ENCODE results near the gene NCF4.
A peak's percentile ranks its signal among the peaks of the same experiment; 100 is the strongest.

The NCF4 gene

DNA sequence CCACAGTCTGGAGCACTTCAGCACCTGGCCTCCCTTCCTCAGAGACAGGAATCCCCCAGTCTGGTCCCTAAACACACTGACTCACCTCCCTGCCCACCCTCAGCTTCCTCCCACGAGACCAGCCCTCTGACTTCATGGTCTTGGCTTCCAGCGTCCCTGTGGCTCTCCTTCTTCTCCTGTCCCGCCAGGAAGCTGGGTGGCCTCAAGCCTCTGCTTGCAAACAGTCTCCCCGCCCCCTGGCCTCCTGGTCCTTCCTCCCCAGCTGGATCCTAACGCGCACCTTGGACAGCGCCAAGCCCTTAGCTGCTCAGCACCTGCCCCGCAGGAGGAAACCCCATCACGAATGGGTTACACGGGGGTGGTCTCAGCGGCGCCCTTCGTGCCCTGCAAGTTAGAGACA, 4.5 kb downstream of the NCF4 start:
- DNase-seq: no peak

DNA sequence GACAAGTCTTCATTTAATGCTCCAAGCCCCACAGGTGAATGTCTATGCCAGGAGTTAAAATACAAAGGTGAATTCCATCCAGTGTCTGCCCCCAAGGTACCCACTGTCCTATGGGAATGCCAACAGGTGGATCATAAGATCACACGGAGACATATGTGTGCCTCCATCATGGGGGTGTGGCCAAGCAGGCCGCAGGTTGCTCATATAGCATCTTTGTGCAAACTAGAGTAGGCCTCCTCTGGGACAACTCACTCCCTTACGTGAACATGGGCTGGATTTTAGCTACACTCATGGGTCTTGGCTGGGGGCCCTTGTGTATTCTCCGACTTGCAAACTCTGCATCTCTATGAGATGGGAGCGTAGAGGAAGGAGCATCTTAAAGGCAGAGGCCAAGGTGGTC, 6.9 kb downstream of the NCF4 start:
- no peak for DNase-seq

DNA sequence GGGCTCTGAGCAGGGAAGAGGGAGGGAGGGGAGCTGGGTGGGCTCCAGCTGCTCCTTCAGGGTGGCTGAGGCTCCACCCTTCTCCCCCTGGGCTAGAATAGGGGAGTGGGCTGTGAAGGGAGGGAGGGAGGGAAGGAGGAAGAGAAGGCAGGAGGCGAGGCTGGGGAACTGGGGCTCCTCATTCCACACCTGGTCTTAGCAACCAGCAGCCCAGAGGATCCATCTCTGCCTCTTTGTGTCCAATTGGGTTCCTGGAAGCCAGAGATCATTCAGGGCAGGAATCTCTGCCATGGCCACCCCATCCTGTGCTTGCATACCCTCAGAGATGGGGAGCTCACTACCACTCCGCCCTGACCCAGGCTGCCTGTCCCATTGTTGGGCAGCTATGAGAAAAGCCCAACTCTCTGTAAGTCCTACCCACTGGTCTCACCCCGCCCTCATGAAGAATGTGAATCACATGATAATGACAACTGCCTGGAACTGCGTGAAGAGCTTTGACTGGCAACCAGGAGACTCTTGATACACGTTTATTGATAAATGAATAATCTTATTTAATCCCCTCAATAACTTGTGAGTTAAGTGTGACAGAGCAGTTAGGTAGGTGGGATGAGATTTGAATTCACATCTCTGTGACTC, 7.9 kb downstream of the NCF4 start:
- DNase-seq: no peak

DNA sequence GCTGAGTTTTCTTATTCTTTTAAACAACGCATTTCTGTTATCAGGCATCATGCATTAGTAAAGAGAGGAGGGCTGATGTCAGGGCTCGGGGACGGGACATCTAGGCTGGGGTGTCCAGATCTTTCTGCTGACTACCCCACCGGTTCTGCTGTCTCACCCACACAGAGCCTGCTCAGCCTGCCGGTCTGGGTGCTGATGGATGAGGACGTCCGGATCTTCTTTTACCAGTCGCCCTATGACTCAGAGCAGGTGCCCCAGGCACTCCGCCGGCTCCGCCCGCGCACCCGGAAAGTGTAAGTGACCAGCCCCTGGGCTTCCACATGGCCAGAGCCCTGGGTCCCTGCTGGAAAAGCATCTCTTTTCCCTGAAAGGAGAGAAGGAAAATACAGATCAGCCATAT, 9.4 kb downstream of the NCF4 start:
- DNase-seq: no peak

DNA sequence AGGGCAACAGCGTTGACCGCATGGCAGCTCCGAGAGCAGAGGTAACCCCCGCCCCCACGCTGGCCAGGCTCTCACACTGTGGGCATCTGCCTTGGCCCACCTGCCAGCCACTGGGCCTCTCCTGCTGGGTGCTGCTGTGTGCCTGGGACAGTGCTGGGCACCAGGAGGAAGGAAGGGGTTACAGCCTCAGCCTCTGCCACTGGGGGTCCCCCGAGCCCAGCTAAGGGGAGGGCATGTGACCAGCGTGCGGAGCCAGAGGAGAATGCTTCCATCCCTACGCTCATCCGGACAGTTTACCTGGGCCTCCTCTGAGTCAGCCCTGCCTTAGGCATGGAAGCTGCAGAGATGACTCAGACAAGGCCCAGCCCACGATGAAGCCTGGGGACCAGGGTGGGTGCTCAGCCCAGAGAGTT, 10.9 kb downstream of the NCF4 start:
- DNase-seq: no peak

DNA sequence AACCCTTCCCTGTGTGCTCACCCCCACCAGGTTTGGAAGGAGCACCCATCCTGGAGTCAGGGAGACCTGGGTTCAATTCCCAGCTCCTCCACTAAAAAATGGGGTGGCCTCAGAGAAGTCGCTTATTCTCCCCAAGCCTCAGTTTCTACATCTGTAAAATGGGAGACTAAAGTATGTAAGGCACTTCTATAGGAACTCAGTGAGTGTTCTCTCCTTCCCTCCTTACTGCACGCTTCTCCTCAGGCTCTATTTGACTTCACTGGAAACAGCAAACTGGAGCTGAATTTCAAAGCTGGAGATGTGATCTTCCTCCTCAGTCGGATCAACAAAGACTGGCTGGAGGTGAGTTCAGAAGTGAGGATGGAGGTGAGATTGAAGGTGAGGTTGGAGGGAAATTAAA, 11.3 kb downstream of the NCF4 start:
- no peak for DNase-seq

DNA sequence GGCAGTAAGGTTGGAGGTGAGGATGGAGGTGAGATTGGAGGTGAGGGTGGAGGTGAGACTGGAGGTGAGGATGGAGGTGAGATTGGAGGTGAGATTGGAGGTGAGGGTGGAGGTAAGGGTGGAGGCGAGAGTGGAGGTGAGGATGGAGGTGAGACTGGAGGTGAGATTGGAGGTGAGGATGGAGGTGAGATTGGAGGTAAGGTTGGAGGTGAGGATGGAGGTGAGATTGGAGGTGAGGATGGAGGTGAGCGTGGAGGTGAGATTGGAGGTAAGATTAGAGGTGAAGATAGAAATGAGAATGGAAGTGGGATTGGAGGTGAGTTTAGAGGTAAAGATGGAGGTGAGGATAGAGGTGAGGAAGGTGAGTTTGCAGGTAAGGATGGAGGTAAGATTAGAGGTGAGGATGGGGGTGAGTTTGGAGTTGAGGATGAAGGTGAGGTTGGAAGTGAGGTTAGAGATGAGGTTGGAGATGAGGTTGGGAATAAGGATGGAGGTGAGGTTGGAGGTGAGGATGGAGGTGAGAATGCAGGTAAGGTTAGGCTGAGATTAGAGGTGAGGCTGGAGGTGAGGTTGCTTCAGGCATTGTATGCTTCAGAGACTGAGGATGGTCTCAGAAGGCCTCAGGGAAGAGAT, 12.2 kb downstream of the NCF4 start:
- no peak for DNase-seq

DNA sequence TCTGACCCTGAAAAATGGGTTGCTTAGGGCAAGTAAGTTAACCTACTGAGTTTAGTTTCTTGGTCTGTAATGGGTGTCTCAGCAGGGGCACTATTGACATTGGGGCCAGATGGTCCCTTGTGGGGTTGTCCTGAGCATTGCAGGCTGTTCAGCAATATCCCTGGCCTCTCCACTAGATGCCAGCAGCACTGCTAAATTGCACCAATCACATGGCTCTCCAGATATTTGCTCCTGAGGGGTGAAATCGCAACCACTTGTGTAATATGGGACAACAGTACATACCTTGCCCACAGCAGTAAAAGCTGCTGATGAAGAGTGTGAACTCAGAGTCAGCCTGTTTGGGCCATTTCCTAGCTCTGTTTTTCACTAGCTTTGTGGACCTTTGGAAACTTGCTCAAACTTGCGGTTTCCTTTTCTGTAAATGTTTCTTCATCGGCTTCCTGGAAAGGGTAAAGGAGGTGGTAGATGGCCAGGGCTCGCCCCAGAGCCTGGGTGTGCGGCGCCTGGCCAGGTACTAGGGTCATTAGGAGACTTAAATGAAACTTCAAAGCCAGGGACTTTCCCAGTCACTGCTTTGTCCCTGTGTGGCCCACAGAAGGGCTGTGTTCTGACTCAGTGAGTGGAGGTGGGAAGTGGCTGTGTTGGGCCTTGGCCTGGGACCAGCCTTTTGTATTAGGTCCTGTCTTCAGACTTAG, 13.0 kb downstream of the NCF4 start:
- peak; percentile 16 for DNase-seq

DNA sequence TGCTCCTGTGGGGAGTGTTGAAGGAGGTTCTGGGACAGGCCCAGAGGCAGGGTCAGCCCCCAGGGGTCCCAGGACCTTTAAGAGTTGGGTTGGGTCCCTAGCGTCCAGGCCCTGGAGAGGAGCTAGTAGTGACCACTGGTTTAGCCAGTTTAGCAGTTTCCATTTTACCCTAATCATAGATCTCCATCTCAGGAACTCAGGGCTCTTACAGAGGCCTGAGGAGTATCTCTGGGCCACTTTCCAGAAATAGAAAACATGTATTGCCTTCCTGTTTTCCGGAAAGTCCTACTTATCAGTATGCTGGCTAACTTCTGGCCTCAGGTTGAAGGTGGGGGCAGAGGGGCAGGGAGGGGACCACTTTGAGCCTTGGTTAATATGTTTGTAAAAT, 13.5 kb downstream of the NCF4 start:
- DNase-seq: no peak

DNA sequence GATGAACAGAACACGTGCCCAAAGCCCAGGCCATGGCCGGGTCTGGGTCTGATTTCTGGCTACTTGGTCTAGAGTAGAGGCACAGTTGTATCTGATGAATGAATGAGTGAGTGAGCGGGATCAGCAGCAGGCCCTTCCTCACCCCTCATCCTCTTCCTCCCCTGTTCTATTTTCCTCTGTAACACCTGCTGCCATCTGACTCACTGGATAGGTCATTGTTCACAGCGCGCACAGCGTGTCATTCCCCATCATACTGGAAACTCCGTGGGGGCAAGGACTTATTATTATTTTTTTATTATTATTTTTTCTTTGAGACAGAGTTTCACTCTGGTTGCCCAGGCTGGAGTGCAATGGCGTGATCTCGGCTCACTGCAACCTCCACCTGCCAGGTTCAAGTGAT, 13.9 kb downstream of the NCF4 start:
- no peak for DNase-seq

DNA sequence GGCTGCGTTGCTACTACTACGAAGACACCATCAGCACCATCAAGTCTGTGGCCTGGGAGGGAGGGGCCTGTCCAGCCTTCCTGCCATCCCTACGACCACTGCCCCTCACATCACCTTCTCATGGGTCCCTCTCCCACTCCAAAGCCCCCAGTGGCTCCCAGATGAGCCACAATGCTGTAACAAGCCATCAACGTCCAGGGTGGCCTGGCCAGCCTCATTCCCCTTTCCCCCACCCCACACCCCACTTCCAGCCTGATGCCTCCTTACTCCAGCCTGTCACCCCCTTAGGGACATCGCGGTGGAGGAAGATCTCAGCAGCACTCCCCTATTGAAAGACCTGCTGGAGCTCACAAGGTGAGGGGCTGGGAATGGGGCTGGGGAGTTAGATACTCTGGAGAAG, 14.9 kb downstream of the NCF4 start:
- DNase-seq: no peak

DNA sequence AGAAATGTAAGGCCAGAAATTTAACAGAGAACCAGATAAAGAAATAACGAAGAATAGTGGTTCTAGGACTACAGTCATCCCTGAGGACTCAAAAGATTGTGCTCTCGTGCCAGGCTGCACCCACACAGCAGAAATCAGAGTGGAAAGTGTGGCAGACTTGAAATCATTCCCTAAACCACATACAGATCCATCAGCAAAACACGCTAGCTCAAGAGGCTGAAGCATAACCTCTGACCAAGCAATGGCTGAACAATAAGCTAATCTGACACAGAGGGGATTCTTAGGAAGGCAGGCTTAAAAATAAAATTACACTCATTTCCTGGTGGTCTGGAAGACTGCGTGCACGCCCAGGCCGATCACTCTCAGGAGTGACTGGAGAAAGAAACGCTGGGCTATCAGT, 19.0 kb downstream of the NCF4 start:
- no peak for DNase-seq

DNA sequence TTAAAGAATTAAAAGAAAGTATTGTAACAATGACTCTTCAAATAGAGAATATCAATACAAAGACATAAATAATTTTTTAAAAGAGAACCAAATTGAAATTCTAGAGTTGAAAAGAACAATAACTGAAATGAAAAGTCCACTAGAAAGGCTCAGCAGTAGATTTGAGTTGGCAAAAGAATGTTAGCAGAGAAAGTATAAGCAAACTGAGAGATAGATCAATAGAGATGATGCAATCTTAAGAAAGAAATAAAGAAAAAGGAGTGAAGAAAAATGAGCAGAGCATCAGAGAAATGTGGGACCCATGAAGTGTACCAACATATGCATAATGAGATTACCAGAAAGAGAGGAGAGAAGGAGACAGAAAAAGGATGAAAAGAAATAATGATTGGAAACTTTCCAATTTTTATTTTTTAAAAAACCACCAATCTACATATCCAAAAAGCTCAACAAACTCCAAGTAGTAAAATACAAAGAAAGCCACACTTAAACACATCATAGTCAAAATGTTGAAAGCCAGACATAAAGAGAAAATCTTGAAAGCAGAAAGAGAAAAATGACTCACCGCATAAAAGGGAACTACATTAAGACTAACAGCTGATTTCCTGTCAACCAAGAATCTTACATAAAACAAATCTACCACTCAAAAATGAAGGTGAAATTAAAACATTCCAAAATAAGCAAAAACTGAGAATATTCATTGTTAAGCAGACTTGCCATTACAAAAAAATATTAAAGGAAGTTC, 20.9 kb downstream of the NCF4 start:
- DNase-seq: no peak

DNA sequence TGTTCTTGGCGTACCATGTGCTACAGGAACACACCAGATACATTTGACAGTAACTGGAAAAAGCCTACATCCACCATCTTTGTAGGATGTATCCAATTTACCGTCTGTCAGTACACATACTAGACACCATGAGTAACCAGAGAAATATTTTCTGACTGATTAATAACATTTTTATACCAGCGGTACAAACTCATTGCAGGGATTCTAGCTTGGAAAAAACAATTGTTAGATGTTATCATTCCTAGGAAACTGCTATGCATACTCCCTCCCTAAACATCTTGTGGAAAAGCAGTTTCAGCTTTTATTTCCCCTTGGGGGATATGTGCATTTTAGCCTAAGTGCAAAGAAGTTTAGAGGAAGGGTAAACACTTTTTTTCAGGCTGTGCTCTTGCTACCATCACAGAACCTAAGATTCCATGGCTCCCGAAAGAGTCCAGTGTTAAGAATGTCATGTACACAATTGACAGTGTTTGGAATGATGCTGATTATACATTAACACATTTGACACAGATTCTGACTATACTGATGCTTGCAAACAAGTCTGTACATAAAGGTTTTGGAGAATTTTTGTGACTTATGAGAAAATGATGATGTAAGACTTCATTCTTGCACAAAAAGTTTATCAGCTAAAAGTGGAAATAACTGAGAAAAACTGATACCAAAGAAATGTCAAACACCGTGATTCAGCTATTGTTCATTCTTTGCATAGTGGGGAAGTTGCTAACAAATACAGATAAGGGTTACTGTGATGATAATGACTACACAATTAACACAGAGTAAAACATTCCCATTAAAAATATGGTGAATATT, 23.7 kb downstream of the NCF4 start:
- DNase-seq: no peak

DNA sequence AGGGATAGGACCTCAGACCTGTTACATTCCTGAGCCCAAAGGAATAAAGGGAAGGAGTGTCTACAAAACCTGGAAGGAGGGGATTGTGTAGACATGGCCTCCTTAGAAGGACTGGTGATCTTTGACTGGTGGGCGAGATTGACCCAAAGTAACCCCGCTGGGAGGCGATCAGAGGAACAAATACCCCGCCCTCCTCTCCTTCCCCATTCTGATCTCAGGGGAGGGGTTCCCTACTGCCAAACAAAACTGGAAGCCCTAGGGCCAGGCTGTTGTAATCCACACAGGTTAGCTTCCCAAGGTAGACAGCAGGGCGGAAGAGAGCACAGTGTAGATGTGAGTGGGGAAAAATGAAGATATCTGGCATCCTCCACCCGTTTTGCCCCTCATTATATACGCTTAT, 24.7 kb downstream of the NCF4 start:
- no peak for DNase-seq

DNA sequence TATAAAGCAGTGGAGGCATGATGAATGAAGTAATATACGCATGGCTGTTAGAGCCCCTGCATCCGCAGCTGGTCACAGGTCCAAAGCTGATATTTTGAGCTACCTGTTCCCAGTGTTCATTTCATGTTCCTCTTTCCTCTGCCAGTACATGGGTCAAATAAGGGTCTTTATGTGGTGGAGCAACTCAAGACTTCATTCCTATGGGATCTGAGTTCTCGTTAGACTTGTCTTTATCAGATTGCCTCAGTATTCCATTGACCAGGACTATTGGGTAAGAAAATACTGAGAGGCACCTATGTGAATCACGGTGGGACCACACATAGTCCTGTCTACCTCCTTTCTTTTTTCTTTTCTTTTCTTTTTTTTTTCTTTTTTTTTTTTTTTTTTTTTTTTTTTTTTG, 25.2 kb downstream of the NCF4 start:
- DNase-seq: no peak

DNA sequence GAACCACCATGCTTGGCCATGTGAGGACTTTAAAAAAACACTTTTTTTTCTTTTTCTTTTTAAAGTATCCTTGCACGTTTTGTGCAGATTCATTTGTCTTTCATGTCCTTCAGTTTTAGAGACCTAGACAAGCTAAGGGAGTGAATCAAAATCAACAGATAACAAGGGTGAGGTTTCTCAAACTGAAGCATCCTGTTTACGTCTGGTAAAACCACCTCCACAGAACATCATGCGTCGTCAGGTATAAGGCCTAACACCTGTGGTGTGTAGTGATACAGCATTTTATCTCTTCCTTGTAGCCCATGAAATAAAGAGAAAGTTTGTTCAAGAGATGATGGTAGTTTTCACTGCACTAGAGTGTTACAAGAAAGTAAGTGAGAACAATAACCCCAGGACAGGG, 26.4 kb downstream of the NCF4 start:
- DNase-seq: no peak

DNA sequence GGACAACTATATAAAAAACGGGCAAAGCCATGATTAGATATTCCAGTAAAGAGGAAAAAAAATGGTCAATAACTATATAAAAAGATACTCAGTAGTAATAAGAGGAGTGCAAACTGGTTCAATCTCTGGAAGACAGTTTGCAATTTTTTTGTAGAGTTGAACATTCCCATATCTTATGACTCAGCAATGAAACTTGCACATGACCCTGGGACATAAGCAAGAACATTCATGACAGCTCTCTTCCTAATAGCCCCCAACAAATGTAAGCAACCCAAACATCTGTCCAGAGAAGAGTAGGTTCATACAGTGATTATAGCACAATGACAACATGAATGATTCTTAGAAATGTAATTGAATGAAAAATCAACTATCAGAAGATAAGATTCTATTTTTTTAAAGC, 30.8 kb downstream of the NCF4 start:
- no peak for DNase-seq

DNA sequence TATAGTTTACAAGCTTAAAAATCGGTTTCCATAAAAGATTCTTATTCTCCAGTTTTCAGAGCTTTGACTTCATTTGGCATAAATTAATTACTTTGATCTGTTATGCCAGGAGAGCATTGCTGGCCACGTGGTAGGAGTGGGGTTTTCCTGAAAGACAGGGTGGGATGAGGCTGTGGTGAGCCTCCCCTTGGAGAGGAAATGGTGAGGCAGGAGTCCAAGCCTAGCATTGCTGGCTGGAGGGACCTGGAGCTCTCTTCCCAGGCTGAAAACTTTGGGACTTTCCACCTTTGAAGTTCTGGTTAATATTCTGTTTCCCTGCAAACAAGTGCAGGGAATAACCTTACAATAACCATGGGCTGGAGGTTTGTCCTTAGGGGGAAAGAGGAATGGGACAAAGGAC, 31.5 kb downstream of the NCF4 start:
- DNase-seq: no peak

DNA sequence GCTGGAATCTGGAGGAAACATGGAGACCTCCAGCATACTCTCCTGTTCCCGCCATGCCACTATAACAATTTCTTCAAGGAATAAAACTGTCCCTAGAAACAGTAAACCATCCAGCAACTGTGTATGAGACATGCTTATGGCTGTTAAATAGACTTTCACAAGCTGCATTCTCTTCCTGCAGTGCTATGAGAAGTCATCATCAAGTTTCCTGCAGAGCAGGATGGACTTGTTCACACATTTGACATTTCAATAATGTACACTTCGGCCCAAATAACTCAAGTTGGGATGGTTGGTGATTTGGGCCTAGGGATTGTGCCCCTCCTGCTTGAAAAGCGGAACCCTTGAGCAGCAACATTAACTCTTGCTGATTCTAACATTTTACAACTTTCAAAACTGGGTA, 32.5 kb downstream of the NCF4 start:
- no peak for DNase-seq

DNA sequence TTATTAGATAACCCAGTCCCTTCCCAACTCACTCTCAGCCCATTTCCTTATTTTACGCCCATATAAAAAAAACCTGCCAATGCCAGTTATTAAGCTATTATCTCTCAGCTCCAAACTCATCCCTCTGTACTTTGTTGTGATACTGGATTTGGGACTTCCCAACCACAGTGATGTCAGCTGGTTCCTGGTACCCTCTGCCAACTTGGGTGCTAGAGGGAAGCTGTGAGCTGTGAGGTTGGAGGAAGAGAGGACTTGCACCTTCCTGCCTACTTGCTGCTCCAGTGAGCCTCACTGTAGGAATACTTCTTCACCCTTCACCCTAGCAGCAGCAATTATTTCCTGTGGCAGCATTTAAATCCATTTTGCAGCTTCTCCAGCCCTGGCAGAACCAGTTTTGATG, 33.5 kb downstream of the NCF4 start:
- no peak for DNase-seq

DNA sequence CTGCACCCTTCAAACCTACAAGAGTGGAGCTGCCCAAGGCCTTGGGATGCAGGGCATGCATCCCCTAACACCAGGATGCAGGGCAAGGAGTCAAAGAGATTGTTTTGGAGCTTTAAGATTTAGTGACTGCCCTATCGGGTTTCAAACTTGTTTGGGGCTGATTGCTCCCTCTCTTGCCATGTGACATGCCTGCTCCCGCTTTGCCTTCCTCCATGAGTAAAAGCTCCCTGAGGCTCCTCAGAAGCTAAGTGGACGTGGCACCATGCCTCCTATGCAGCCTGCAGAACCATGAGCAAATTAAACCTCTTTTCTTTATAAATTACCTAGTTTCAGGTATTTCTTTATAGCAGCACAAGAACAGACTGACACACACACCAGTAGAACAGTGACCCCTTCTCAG, 36.8 kb downstream of the NCF4 start:
- DNase-seq: no peak

DNA sequence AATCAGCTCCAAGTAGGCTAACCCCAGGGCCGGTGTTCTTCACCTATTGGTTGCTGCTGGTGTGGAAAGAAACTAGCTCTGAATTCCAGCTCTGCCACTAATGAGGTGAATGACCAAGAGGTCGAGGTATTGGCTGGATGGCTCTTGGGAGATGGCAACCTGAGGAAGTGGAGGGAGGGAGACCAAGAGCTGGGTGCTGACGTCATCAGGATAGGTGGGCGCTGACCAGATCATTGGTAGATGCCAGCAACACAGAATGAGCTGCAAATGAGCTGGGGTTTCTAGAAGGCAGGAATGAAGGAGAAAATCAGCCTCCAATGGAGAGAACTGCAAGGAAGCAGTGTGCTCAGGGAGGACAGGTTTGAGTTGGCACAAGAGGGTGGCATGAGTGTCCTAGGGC, 37.9 kb downstream of the NCF4 start:
- no peak for DNase-seq
